SH-SY5Y (cell line): ENCODE data around the gene ZNF33A.

Source experiments
- GATA2 ChIP-seq: IDR thresholded peaks from 2 replicates; pipeline ENCODE4 v1.6.1; 2011; ENCODE audit warnings: mild to moderate bottlenecking, low read depth, low read length
- GATA3 ChIP-seq: IDR thresholded peaks from 2 replicates; pipeline ENCODE4 v1.6.1; 2011; ENCODE audit warnings: low read depth, mild to moderate bottlenecking, low read length, moderate library complexity

The ZNF33A gene

DNA sequence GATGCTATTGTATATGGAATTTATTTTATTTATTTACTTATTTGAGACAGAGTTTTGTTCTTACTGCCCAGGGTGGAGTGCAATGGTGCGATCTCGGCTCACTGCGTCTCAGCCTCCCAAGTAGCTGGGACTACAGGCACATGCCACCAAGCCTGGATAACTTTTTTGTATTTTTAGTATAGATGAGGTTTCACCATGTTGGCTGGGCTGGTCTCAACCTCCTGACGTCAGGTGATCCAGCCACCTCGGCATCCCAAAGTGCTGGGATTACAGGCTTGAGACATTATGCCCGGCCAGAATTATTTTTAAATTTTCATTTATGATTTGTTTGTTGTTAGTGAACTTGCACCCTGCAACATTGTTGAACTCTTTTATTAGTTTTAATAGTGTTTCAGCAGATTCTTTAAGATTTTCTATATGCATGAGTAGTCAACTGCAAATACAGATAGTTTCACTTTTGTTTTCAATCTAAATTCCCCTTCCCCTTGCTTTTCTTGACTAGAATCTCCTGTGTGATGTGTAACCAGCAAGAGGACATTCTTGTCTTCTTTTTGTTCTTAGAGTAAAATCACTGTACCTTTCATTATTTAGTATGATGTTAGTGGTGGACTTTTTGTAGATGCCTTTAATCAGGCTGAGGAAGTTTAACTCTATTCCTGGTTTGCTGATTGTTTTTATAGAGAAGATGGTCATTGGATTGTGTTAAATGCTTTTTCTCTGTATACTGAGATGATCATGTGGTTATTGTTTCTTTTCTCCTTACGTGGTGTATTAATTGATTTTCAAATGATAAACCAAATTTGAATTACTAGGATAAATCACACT lies 27.8 kb downstream of the ZNF33A start:
- TF ChIP-seq GATA2 (no peak), GATA3 (no peak)

DNA sequence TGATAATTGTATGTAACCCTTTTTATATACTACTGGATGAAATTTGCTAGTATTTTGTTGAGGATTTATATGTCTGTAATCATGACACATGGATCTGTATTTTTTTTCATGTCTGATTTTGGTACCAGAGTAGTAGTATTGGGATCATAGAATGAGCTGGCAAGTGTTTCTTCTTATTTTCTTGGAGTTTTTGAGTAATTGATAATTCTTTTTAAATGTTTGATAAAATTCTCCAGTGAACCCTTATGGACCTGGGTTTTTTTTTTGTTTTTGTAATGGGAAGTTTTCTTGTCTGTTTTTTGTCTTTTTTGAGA lies 28.4 kb downstream of the ZNF33A start:
- no peak for TF ChIP-seq GATA3
- no peak for TF ChIP-seq GATA2

DNA sequence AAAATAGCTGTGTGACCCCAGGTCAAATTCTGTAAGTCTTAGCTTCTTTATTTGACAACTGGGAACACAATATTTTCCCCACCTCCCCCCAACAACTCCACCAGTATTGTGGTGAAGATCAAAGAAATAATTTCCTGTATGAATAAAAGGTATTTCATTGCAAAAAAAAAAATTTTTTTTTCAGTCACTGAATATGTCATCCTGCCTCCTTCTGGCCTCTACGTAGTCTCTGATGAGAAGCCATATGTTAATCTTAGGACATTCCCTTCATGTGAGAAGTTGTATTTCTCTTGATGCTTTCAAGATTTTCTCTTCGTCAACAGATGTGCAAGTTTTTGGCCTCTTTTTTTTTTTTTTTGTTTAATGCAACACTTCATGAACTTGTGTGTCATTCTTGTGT lies 33.0 kb downstream of the ZNF33A start:
- TF ChIP-seq GATA3 (no peak), GATA2 (no peak)

DNA sequence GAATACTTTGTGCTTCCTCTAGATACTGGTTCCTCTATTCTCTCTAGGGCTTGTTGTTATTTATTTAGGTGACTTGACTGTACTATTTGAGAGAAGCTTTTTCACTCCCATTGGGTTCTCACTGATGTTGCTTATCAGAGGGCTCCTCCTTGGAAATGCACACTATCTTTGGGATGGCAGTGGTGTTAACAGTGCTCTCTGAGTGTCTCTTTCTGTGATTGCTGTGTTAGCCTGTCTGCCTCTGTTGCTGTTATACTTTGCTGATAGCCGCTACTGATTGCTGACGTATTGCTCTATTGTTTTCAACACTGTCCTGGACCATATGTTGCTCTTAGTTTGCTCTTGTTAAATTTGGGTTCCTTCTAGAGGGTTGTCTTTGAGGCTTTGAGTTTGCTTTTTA lies 34.7 kb downstream of the ZNF33A start:
- no peak for TF ChIP-seq GATA2
- no peak for TF ChIP-seq GATA3

DNA sequence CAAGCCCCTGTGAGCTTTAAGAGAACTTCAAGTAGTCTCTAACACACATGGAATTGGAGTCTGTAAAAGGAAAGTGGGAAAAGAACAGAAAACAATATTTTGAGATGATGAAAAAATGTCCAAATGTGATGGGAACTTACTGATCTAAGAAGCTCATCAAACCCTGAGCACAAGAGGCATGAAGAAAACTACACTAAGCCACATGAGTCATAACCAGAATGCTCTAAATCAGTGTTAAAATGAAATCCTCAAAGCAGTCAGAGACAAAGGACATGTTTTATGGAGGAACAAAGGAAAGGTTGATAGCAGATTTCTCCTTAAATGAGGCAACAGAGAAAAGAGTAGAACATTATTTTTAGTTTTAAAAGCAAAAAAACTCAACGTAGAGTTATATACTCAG lies 37.2 kb downstream of the ZNF33A start:
- TF ChIP-seq GATA2 (no peak), GATA3 (no peak)

DNA sequence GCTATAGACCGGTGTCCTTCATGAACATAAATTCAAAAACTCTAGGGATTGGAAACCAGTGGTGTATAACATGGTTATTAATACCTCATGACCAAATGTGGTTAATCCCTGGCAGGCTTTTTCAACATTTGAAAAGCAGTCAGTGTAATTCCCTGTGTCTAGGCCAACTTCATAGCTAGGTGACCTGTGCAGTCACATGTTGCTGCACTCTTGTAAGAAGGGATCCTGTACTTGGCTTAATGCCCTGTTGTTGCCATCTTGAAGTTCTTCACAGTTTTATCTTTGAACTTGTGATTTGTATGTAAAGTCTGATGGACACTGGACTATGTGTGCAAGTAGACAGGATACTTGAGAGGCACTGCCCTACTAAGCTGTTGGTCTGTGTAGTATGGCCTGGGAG lies 39.7 kb downstream of the ZNF33A start:
- no peak for TF ChIP-seq GATA2
- TF ChIP-seq GATA3: no peak

DNA sequence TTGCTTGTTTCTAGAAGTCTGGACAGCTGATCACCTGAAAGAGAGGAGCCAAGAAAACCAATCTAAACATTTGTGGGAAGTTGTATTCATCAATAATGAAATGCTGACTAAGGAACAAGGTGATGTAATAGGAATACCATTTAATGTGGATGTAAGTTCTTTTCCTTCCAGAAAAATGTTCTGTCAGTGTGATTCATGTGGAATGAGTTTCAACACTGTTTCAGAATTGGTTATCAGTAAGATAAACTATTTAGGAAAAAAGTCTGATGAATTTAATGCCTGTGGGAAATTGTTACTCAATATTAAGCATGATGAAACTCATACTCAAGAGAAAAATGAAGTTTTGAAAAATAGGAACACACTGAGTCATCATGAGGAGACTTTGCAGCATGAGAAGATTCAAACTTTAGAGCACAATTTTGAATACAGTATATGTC lies 43.9 kb downstream of the ZNF33A start:
- no peak for TF ChIP-seq GATA2
- TF ChIP-seq GATA3: no peak

DNA sequence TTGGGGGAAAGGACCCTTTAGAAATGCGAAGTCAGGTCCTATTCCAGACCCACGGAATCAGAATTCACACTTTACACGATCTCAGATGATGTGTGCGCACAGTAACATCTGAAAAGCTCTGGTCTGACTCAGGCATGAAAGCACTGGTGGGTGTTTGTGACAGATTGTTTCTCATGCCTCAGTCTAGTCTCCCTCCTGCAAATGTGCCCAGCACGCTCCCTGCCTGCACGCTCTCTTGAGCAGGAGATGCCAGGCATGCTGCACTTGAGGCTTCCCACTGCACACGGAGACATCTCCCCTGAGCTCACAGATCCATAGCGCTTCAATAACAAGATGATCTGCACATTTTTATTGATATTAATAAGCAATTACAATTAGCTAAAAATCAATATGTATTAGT lies 60.0 kb downstream of the ZNF33A start:
- TF ChIP-seq GATA2 (no peak), GATA3 (no peak)

DNA sequence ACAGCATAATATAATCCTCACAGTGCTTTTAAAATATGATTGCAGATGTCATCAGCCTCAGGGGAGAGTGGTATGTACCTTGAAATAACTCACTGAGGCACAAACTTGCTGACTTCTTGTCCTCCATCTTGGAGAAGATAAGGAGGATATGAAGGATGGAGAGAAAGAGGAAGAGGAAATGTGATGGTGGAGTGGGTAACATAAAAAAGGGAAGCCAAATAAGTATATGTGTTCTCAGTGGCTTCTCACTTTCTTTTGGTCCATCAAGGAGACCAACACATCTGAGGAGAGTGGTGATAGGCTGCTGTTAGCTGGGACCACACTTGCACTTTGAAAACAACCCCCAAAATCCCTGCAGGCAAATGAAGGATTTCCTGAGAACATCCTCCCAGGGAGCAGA lies 62.1 kb downstream of the ZNF33A start:
- no peak for TF ChIP-seq GATA3
- no peak for TF ChIP-seq GATA2

DNA sequence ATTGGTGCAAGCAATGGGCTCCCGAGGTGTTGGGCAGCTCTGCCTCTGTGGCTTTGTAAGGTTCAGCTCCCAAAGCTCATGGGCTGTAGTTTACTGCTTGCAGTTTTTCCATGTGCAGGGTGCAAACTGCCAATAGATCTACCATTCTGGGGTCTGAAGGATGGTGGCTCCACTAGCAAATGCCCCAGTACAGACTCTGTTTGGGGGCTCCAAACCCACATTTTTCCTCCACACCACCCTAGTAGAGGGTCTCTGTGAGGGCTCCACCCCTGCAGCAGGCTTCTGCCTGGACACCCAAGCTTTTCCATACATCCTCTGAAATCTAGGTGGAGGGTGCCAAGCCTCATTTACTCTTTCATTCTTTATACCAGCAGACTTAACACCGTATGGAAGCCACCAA lies 66.2 kb downstream of the ZNF33A start:
- no peak for TF ChIP-seq GATA2
- TF ChIP-seq GATA3: no peak

DNA sequence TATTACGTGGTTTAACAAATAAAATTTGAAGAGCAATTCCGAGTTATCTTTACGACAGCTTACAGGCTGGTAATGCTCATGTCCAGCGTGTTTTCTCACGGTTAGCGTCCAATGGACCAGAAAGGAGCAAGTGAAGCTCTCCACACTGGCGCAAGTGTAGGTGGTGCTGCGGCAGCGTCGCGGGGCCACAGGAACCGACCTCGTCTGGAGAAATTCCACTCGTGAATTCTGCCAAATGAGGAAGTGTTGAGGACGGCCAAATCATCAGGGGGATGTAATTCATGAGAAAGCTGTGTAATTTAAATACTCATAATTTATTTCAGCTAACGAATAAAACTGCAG lies 83.3 kb downstream of the ZNF33A start:
- TF ChIP-seq GATA2 (no peak), GATA3 (no peak)

DNA sequence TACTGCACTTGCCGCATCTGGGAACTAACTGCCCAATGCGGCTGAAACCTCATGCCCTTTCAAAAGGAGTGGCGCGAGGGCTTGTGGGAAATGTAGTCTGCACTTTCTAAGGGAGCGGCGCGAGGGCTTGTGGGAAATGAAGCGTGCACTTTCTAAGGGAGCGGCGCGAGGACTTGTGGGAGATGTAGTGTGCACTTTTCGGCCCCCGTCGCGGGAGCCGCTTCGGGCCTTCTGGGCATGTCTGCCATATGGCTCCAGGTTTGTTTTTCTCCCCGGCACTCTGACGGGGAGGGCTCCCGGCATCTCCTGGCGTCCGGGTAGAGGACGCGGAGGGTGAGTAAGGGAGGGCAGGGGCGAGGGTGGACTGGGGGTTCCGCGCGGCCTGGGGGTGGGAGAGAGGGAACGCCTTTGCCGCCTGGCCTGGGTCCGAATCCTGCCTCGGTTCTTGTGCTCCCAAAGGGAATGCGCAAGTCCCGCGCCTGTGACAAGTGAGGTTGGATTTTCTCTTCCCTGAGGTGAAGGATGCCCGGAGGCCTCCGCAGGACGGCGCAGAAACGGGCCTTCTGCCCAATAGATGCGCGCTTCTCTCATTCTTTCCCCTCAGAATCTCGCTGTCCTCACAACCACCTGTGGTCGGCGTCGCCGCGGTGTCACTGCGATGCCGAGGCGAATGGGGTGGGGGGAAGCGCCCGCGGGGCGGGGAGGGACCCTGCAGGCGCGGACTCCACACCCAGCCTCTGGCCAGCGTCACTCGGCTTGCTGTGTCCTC lies 83.9 kb downstream of the ZNF33A start, which contains the start of gene ZNF37A:
Gene ZNF37A, plus strand, starts transcription at position 180 of the 769 bp plus-strand sequence. CDS start 2,281 bp downstream, outside the sequence.
- TF ChIP-seq GATA2 (no peak), GATA3 (no peak)

DNA sequence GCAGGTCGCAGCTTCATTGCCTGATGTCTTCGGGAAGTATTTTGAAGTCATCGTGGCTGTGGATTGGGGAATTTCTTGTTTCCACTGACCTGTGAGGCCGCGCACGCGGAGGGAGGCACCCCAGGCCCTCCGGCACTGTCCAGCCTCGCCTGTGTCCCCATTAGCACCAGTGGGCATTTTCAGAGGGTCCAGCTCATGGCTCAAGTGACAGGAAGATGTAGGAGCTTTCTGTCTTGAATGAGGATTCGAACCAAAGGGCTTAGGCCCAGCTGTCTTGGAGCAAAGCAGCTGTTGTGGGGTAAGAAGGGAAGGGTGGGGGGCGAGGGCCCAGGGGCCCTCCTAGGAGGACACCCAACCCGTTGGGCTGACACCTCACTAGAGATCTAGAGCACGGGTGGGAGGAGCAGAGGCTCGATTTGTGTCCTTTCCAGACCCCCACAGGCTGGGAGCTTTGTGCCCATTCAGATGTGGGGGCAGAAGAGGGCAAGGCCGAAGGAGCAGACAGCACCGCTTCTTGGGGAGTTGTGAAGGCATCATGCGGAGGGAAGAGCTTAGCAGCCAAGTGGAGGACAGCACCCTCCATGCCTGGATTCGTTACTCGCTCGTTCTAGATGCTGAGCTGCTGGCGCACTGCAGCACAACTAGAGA lies 84.6 kb downstream of the ZNF33A start:
- TF ChIP-seq GATA2 (no peak), GATA3 (no peak)

DNA sequence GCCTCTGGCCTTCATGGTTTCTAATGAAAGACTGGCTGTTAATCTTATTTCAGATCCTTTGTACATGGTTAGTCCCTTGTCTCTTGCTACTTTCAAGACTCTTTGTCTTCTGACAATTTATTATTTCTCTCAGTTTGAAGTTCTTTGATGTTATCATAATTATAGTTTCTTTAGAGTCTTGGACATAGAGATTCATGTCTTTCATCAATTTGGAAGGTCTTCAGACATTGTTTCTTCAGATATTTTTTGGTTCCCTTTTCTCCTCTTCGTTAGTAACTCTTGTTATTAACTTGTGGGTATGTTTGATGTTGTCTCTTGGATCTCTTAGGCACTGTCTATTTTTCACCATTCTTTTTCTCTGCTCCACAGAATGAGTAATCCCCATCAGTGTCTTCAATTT lies 92.4 kb downstream of the ZNF33A start:
- TF ChIP-seq GATA2: no peak
- no peak for TF ChIP-seq GATA3
